Body of pancreas (tissue), 4 donors: Measurements from ENCODE around the gene WHRN. TPM values are rescaled to one million over a fixed set of nuclear protein-coding genes. Genes with fewer than 3 reads are reported as not detected.

ENCODE experiments used
- ATAC-seq: fragments of 150-250 bp; one replicate; pipeline ENCODE4 v1.9.1; 2016
- DNase-seq, 4 donors: peaks; one replicate each; pipeline ENCODE4 v3.0.0-alpha.2; 2019
- H3K27ac ChIP-seq, 4 donors: fragments of 200-600 bp; sonication (generic); 1 replicate in 3 of 4; 2 replicates in 1 of 4; pipeline versions ENCODE4 v1.5.1 to v1.6.1; 2016 to 2019; ENCODE audit warnings: mild to moderate bottlenecking in 1 of 4, mixed read lengths in 1 of 4, moderate library complexity in 1 of 4
- H3K27me3 ChIP-seq, 2 donors: fragments of 200-600 bp; sonication (generic); one replicate each; pipeline ENCODE4 v1.6.0; 2016; ENCODE audit warnings: mild to moderate bottlenecking in 1 of 2
- H3K36me3 ChIP-seq, 2 donors: fragments of 200-600 bp; sonication (generic); replicated peaks in 1 of 2; 2 replicates each; pipeline ENCODE4 v1.5.1; 2016; ENCODE audit warnings: low read depth in 2 of 2; ENCODE audit not compliant: insufficient read depth in 1 of 2
- H3K4me1 ChIP-seq: fragments of 200-600 bp; sonication (generic); one replicate; pipeline ENCODE4 v1.6.0; 2016
- H3K4me3 ChIP-seq, 2 donors: fragments of 200-600 bp; sonication (generic); 1 replicate in 1 of 2; 2 replicates in 1 of 2; pipeline ENCODE4 v1.5.1; 2016 to 2019
- H3K9me3 ChIP-seq, 3 donors: fragments of 200-600 bp; sonication (generic); 1 replicate in 2 of 3; 2 replicates in 1 of 3; pipeline ENCODE4 v1.5.1; 2016
- POLR2A ChIP-seq, 3 donors: fragments of 450-650 bp; IDR thresholded peaks; one replicate each; pipeline ENCODE4 v1.6.1; 2016; ENCODE audit warnings: antibody characterized with exemption in 3 of 3, mild to moderate bottlenecking in 2 of 3
- WGBS, 2 donors: methylation state at CpG; one replicate each; pipeline ENCODE4 v1.1.5; 2017; 5-methylcytosine and 5-hydroxymethylcytosine counted together
- intact Hi-C: fragments of 100-400 bp; cut with DNase I; formaldehyde crosslinking; loops from one replicate; pipeline ENCODE4 v1.15.1; 2023
- total RNA-seq, 2 donors: library from RNA; depleted of rRNA; stranded (reverse); fragments of >200 nt; gene quantifications; one replicate each; pipeline ENCODE4 v1.1.0, GENCODE V29; 2016
- TF ChIP-seq, protein P1 (sequence below), 7 experiments: fragments of 450-650 bp in 4 of 7; fragments of 200-600 bp in 3 of 7; sonication (generic) in 3 of 7; IDR thresholded peaks; one replicate each; pipeline ENCODE4 v1.5.1; 2016 to 2019; ENCODE audit warnings: antibody characterized with exemption in 7 of 7

The WHRN gene
- total RNA-seq, 2 donors from 2014 or later = 13.5 to 15.6 TPM

GRCh38 chr9:114386886-114387679, 118.2 kb downstream of the WHRN start:
- Histone ChIP-seq H3K4me1 (peaks cover 9% of the 10 kb centered on the region), H3K27me3 (no peaks in the 10 kb centered on the region), H3K36me3 (no peaks in the 10 kb centered on the region), H3K27ac (peak overlapping the region; percentile 3 to 77 (median 52)), H3K9me3 (no peaks in the 10 kb centered on the region), H3K4me3 (no peak overlapping the region)
- intact Hi-C loops = no loop called here
- no peak for ATAC-seq
- TF ChIP-seq, protein P1, sequence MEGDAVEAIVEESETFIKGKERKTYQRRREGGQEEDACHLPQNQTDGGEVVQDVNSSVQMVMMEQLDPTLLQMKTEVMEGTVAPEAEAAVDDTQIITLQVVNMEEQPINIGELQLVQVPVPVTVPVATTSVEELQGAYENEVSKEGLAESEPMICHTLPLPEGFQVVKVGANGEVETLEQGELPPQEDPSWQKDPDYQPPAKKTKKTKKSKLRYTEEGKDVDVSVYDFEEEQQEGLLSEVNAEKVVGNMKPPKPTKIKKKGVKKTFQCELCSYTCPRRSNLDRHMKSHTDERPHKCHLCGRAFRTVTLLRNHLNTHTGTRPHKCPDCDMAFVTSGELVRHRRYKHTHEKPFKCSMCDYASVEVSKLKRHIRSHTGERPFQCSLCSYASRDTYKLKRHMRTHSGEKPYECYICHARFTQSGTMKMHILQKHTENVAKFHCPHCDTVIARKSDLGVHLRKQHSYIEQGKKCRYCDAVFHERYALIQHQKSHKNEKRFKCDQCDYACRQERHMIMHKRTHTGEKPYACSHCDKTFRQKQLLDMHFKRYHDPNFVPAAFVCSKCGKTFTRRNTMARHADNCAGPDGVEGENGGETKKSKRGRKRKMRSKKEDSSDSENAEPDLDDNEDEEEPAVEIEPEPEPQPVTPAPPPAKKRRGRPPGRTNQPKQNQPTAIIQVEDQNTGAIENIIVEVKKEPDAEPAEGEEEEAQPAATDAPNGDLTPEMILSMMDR (IDR thresholded peaks at IDR 0.05) = no peak
- no peak for TF ChIP-seq POLR2A (IDR thresholded peaks at IDR 0.05)
- WGBS, 2 donors = 46 to 58% methylated on average over 15 to 18 of the region's 18 CpGs
- peak in 1 of 4 donors; percentile 42 for DNase-seq

DNA sequence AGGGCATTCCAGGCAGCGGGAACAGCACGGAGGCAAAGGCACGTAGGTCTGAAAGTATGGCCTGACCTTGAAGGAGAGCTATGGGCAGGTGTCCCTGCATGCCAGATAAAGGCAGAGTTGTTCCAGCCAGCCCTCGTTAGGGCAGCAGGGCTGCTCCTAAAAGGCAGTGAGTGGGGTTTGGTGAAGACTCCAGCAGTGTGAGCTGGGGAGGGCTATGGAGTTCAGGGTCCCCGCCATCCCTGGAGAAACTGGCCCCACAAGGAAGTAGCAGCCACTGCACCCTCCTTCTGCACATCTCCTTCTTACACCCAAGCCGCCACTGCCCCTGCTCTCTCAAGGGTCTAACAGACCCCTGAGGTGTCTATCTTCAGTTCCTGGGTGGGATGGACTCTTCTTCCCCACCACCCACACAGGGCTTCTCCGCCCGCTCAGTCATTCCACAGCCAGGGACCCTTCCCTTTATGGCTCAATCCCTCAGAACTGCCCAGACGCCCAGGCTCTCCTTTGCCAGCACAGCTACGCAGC, 118.8 kb downstream of the WHRN start:
- DNase-seq (no peak), ATAC-seq (no peak)
- H3K9me3 ChIP-seq = no peaks in the 10 kb centered on the region
- TF ChIP-seq POLR2A (IDR thresholded peaks at IDR 0.05) = no peak
- TF ChIP-seq, protein P1 (IDR thresholded peaks at IDR 0.05) = no peak
- no peaks in the 10 kb centered on the region for H3K36me3 ChIP-seq
- peak overlapping the region in 3 of 4 donors; percentile 3 to 77 (median 58) for H3K27ac ChIP-seq
- H3K4me1 ChIP-seq = peaks cover 7% of the 10 kb centered on the region
- no peaks in the 10 kb centered on the region for H3K27me3 ChIP-seq
- no peak overlapping the region for H3K4me3 ChIP-seq
- 54 to 57% methylated on average over 9 to 10 of the region's 10 CpGs for WGBS, 2 donors
- intact Hi-C loops = no loop called here

- Histone ChIP-seq H3K9me3 (no peaks in the 10 kb centered on the region), H3K4me3 (no peak overlapping the region), H3K4me1 (peaks cover 7% of the 10 kb centered on the region), H3K36me3 (no peaks in the 10 kb centered on the region), H3K27me3 (no peaks in the 10 kb centered on the region), H3K27ac (peak overlapping the region in 2 of 4 donors; percentile 58 to 77)
- WGBS, 2 donors = 71 to 84% methylated on average over 8 to 11 of the region's 11 CpGs
- TF ChIP-seq, protein P1 (IDR thresholded peaks at IDR 0.05) = no peak
- TF ChIP-seq POLR2A (IDR thresholded peaks at IDR 0.05) = peak in 2 of 3 donors; percentile 36 to 59
- intact Hi-C loops = no loop called here
- DNase-seq (peak; percentile 31 to 84 (median 45)), ATAC-seq (peak; percentile 24)
Observed at GRCh38 chr9:114385397-114386181, 119.7 kb downstream of the WHRN start.

DNA sequence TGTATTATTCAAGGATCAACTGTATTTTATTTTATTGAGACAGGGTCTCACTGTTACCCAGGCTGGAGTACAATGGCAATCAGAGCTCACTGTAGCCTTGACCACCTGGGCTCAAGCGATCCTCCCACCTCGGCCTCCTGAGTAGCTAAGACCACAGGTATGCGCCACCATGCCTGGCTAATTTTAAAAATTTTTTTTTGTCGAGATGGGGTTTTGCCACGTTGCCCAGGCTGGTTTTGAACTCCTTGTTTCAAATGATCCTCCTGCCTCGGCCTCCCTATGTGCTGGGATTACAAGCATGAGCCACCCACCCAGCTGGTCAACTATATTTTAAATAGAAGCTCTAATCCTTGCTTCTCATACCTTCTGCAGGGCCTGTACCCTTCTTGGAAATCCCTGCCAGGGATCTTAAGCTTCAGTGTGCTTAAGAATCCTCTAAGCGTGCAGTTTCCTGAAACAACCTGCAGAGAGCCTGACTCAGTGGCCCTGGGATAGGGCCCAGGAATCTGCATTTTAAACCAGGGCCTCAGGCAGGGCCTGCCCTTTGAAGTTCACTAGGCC, 120.4 kb downstream of the WHRN start:
- intact Hi-C loops = no loop called here
- no peak for TF ChIP-seq POLR2A (IDR thresholded peaks at IDR 0.05)
- TF ChIP-seq, protein P1 (IDR thresholded peaks at IDR 0.05) = no peak
- ATAC-seq (no peak), DNase-seq (no peak)
- 76 to 87% methylated on average over 7 of the region's 7 CpGs for WGBS, 2 donors
- H3K4me3 ChIP-seq = no peak overlapping the region
- H3K27ac ChIP-seq = peak overlapping the region in 2 of 4 donors; percentile 58 to 76
- H3K27me3 ChIP-seq = no peaks in the 10 kb centered on the region
- no peaks in the 10 kb centered on the region for H3K9me3 ChIP-seq
- no peaks in the 10 kb centered on the region for H3K36me3 ChIP-seq
- H3K4me1 ChIP-seq = peaks cover 7% of the 10 kb centered on the region
